Lung microvascular endothelial cell (primary cell): ENCODE results near the gene CEBPB. TPM values are rescaled to one million over a fixed set of nuclear protein-coding genes. Genes with fewer than 3 reads are reported as not detected.

Source experiments
- DNase-seq, 2 donors: peaks; one replicate each; pipeline versions ENCODE4 v3.0.0 to v3.0.0-alpha.2; 2010; ENCODE audit warnings: low read depth in 2 of 2
- total RNA-seq: library from RNA; depleted of rRNA; stranded (reverse); fragments of >200 nt; gene quantifications from 2 replicates; pipeline ENCODE4 v1.2.1, GENCODE V29; 2014

Gene CEBPB
- total RNA-seq, 1 donor from 2014 or later, result 35.9 TPM

DNA sequence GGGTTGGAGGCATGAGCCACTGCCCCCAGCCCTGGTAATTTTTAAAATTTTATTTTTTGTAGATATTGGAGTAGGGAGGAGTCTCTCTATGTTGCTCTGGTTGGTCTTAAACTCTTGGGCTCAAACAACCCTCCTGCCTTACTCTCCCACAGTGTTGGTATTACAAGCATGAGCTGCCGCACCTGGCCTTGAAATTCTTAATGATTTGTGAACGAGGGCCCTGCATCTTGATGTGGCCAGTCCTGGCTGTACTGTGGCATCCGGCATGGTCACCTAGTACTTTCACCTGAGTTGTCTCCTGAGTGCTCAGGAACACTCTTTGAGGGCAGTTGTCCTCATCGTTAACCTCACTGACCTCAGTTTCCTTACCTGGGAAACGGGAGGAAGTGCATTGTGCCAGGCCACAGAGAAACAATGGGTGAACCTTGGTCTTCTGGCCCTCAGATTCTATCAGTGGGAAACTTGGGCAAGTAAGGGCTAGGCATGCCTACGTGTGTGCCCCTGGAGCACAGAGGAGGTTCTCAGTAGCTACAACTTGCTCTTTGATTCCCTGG lies 19.5 kb downstream of the CEBPB start:
- no peak for DNase-seq

DNA sequence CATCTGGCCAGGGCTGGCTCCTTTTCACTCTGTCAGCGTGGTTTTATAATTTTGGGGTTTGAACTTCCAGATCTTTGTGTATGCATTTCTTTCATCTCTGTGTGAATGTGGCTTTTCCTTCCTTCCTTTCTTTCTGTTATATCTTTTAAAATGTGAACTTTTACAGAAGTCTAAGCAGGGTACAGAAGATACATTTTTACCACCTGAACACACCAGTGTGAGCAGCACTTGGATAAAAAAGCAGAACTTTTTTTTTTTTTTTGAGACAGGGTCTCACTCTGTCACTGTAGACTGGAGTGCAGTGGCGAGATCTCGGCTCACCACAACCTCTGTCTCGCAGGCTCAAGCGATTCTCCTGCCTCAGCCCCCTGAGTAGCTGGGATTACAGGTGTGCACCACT lies 20.5 kb downstream of the CEBPB start:
- no peak for DNase-seq

- no peak for DNase-seq
Observed at GRCh38 chr20:50213531-50214106, 23.0 kb downstream of the CEBPB start.

DNA sequence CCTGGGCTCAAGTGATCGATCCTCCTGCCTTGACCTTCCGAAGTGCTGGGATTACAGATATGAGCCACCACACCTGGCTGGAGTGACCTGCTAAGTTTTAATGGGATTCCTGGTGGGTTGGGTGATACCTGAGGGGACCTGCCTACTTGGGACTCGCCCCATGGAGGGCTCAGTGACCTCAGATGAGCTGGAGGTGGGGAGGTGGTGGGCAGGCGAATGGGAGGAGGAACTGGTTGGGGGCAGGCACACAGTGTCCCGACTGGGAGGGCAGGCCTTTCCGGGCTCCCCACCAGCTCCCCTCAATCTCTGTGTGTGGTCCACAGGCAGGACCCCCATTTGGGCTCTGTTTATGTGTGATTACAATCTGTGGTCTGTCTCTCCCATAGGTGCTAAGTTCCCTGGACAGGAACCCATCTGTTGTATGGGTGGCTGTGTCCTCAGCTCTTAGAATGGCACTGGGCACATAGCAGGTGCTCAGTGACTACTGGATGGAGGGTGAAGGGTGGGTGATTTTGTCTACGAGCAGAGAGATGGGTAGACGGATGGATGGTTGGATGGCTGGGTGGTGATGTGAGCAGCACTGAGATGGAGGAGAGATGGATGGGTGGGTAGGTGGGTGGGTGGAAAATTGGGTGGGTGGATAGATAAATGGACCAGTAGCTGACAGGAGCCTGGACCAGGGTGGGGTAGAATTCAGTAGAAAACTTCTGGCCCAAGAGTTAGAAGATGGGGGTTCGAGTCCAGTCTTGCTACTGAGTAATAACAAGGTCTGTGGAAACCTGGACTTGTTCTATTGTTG lies 23.8 kb downstream of the CEBPB start:
- no peak for DNase-seq

GRCh38 chr20:50215101-50215690 lies 24.6 kb downstream of the CEBPB start:
- DNase-seq, result no peak

DNA sequence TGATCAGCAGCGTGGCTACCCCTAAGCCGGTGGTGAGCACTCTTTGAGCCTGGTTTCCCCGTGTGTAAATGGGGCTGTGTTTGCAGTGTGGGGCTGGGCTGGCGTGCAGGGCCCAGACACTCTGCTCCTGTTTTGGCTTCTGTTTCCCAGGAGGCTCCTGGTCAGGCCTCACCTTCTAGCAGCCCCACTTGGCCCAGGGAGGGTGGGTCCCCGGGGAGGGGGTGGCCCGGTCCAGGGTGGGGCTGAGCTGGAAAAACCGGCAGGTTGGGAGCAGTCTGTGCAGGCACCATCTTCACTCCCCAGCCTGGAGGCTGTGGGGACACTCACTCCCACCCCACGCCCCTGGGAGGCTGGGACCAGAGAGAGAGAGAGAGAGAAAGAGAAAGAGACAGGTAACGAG lies 25.3 kb downstream of the CEBPB start:
- no peak for DNase-seq

- no peak for DNase-seq
Observed at GRCh38 chr20:50216543-50217206, 26.0 kb downstream of the CEBPB start.

- DNase-seq, result no peak
Observed at GRCh38 chr20:50217207-50217949, 26.7 kb downstream of the CEBPB start.

- DNase-seq, result no peak
Observed at GRCh38 chr20:50218987-50219435, 28.4 kb downstream of the CEBPB start.

- DNase-seq, result no peak
Observed at GRCh38 chr20:50219600-50219999, 29.0 kb downstream of the CEBPB start.

DNA sequence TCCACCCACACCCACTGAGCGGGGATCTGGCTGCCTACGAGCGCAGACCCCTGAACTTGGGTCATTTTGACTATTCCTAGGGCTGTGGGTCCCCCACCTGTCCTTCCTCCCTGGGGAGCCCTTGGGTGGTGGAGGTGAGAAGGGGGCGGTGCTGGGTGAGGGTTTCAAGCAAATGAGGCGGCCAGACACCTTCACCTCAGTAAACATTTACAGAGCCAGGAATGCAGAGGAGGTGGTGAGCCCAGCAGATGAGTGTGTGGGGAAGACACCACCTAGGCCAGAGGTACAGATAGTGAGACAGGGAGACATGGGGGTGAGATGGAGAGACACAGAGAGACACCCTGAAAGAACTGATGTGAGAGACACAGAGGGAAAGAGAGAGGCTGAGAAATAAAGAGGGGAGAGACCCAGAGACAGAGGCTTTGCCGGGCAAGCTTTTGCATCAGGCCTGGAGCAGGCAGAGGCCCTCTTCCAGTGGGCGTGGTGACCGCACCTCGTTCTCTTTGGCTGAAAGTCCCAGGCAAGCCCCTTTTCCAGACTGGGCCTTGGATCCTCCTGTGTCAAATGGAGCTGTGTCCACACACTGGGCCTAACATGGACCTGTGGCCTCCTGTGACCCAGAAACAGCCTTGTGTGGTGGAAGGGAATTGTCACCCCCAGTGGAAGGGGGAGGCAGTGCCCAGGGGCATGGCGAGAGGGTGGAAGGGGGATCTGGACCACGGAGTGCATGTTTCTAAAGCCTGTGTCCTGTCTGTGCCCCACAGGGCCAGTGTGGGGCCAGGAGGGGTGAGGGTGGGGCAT lies 29.7 kb downstream of the CEBPB start:
- DNase-seq, result no peak

- DNase-seq, result no peak
Observed at GRCh38 chr20:50220894-50221365, 30.3 kb downstream of the CEBPB start.

GRCh38 chr20:50221501-50222308 lies 31.1 kb downstream of the CEBPB start:
- DNase-seq, result no peak

DNA sequence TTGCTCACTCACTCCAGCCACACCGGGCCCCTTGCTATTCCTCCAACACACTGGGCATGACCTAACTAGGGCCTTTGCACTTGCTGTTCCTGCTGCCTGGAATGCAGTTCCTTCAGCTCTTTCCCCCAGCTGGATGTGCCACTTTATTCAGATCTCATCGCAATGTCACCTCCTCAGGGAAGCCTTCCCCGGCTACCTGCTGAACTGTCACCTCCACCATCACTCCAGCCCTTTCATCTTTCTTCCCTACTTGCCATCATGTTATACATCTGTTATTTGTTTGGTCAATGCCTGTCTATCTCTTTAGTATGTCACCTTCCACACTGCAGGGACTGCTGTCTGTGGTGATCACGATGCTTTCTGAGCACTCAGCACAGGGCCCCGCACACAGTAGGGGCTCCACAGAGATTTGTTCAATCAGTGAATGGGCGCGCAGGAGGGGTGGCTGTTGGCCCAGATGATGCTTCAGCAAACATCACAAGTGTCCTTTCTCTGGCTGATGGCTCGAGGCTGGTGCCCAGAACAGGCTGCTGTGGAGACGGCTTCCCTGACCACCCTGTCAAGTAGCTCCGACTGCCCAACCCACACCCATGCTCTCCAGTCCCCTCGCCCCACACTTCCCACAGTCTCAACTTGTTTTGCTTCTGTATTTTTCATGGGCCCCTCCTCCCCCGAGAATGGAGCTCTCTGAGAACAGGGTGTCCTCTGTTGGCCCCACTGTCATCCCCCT lies 31.8 kb downstream of the CEBPB start:
- DNase-seq, result no peak

DNA sequence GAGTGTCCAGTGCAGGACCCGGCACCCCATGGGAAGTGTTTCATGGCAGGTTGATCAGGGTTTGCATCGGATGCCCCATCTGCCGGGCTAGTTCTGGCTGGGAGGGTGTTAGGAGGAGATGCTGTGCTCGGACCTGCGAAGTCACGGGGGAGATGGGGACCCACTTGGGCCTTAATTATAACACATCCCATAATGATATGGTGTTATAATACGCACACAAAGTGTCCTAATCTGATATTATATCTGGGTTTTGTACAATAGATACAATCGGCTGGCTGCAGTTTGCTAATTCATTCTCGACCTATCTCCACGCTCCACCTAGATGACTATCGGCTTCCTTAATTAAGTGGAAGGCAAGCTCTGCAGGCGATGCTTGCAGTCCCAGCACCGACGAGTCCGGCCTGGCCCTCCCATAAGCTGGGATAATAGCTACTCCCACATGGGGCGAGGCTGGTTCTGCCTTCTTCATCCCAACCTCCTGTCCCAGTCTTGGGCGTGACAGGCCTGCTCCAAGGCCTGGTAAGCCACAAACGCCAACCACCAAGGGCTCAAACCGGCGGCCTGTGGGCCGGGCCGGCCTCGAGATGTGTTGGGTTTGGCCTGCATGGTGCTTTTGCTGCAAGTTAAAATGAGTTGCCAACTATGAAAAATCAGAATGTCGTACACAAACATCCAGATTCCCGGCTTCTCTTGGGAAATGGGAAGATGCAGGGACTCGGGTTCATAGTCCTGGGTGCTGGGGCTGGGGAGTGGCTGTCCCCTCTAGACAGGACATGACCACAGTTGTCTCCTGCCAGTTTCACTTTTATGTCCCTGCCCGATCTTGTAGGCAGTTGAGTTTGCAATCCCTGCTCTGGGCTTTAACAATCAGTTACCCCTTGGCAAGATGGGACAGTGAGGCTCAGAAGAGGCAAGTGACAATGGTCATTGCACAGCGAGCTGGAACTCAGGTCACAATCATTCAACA lies 32.7 kb downstream of the CEBPB start:
- no peak for DNase-seq

DNA sequence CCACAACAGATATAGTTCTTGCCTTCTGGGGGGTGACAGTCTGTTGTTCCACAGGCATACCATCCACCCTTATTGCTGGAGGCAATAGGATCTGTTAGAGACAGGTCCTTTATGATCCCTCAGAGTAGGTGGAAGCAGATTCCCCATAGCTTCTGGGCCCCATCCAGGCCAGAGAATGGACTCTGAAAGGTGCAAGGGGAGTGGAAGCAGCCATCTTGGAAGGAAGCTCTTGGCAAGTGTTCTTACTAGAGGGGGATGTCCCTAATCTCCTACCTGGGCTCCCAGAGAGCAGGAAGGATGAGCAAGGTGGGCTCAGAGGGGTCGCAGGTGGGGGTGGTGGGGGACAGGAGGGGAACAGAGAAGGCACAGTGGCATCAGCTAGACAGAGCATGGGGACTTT lies 33.4 kb downstream of the CEBPB start:
- no peak for DNase-seq

DNA sequence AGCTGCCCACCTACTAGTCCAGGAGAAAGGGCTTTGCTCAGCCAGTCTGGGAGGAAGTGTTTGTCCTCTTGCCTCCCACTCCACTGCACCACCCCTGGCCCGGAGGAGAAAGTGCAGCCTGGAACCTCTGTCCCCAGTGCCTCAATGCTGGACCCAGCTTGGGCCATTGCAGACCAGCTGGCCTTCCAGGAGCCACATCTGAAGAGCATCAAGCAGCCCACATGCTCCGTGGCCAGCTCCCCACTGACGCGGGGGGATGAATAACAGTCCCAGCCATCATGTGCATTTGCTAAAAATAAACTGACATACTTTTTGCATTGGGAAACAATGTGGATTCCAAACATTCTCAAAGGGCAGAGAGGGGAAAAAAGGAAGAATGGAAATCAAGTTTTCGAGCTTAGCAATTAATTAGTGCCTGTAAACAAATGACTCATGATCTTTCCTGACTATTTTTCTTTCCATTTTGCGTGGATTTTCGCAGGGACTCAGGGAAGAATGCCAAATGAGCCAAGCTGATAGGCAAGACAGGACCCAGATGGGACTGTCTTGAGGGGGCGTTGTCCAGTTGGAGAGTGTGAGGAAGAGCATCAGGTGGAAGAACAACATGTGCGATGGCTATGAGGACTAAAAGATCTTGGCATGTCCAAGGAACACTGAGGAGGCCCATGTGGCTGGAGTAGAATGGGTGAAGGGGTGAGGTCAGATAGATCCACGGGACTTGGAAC lies 34.1 kb downstream of the CEBPB start:
- DNase-seq, result peak; percentile 56 to 79
